ENCODE results near the gene NCDN. TPM values are rescaled to one million over a fixed set of nuclear protein-coding genes. Genes with fewer than 3 reads are reported as not detected.

Gene NCDN
- total and polyA plus RNA-seq, 2 of the 8 experiments (the other 6 are each of a cell fraction or from before 2014, with no cell fraction given), result 26.2 to 35.4 TPM

DNA sequence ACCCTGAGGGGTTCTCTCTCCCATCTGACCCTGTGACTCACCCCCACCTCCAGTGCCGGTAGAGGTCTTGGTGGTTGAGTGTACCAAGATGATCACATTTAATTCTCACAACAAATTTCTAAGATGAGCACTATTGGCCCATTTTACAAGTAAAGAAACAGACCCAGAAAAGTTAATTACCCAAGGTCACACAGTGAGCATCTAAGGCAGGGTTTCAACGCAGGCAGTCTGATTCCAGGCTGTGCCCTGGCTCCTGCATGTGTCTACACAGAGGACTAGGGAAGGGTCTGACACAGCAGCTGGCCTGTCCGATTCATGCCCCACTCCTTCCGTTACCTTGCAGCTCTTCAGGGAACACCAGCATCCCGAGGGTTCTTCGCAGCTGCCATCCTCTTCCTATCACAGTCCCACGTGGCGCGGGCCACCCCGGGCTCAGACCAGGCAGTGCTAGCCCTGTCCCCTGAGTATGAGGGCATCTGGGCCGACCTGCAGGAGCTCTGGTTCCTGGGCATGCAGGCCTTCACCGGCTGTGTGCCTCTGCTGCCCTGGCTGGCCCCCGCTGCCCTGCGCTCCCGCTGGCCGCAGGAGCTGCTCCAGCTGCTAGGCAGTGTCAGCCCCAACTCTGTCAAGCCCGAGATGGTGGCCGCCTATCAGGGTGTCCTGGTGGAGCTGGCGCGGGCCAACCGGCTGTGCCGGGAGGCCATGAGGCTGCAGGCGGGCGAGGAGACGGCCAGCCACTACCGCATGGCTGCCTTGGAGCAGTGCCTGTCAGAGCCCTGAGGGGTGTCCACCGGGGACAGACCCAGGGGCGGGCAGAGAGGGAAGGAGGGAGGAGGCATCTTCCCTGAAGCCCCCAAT lies 7.5 kb downstream of the NCDN start:
- H3K23me2 ChIP-seq (ENCODE audit: low read depth, low read length), result peaks cover 2% of the 10 kb centered on the region; the same call in 1 of the 2 replicates
- no peaks in the 10 kb centered on the region for H3K9me3 ChIP-seq (ENCODE audit: insufficient read depth in 2 of 2, low read depth in 1 of 2, low read length in 1 of 2)
- no peak overlapping the region for H3K4me2 ChIP-seq (ENCODE audit: insufficient read depth in 1 of 2, low read depth in 2 of 2, low read length in 2 of 2)
- no peak overlapping the region for H3K27ac ChIP-seq (ENCODE audit: low read depth, low read length)
- no peak overlapping the region for H2AFZ ChIP-seq (ENCODE audit: low read length)
- H3K4me3 ChIP-seq (ENCODE audit: extremely low read depth in 1 of 4, insufficient read depth in 2 of 4, low read depth in 3 of 4, low read length in 4 of 4), result no peak overlapping the region
- no peak overlapping the region for H3K18ac ChIP-seq (ENCODE audit: extremely low read depth, low read length)
- no peaks in the 10 kb centered on the region for H3K79me2 ChIP-seq (ENCODE audit: control insufficient read depth in 1 of 2, insufficient read depth in 2 of 2, low read length in 2 of 2)
- no peak overlapping the region for H3K14ac ChIP-seq (ENCODE audit: insufficient read length)
- no peak overlapping the region for H3K9ac ChIP-seq (replicated peaks in 1 of 4; ENCODE audit: extremely low read depth in 1 of 4, low read depth in 3 of 4, low read length in 3 of 4)
- H3K36me3 ChIP-seq (ENCODE audit: control insufficient read depth in 2 of 4, insufficient read depth in 4 of 4, low read length in 3 of 4), result peaks cover 14 to 23% (median 18%) of the 10 kb centered on the region in 4 experiments; a peak in 6 of 8 replicates
- H2AK5ac ChIP-seq (ENCODE audit: low read depth, low read length), result no peak overlapping the region
- H2BK120ac ChIP-seq (replicated peaks; ENCODE audit: low read depth, low read length), result no peak overlapping the region
- CTCF ChIA-PET (ENCODE audit: partially characterized antibody), result interaction anchor here (0.5 to 5.8 kb wide), 49 partner anchors 8 to 605 kb away, joined by 3 to 81 read pairs (median 4); partner anchors contain the start of genes C1orf216, CLSPN and TFAP2E
- 0 out of 2 replicates have a peak overlapping the region, but pooled peaks have one; percentile 55 for H2BK12ac ChIP-seq (ENCODE audit: low read depth, low read length)
- no peak overlapping the region for H2BK20ac ChIP-seq (ENCODE audit: low read length)
- peaks cover 0 to 9% (median 2%) of the 10 kb centered on the region in 4 experiments; a peak in 4 of 7 replicates for H3K27me3 ChIP-seq (replicated peaks in 1 of 4; ENCODE audit: control insufficient read depth in 3 of 4, extremely low read depth in 1 of 4, insufficient read depth in 3 of 4, low read length in 3 of 4)
- no peak overlapping the region for H2BK15ac ChIP-seq (ENCODE audit: low read length)
- no peak overlapping the region for H4K5ac ChIP-seq (ENCODE audit: insufficient read length, low read depth, low read length)
- no peak overlapping the region for H2BK5ac ChIP-seq (ENCODE audit: low read depth, low read length)
- 96% methylated on average over 26 of the region's 28 CpGs; no CpG with 5 or more reads in 1 of the 2 experiments for WGBS, 2 experiments (ENCODE audit: extremely low coverage in 1 of 2, insufficient coverage in 1 of 2, insufficient read length in 1 of 2, insufficient replicate concordance in 2 of 2, low coverage in 1 of 2, low lambda C conversion rate in 2 of 2, missing lambda C conversion rate in 1 of 2)
- H4K20me1 ChIP-seq (replicated peaks in 1 of 2; ENCODE audit: control insufficient read depth in 1 of 2, insufficient read depth in 2 of 2, low read length in 2 of 2), result peaks cover 2 to 24% of the 10 kb centered on the region in 2 experiments
- POLR2A ChIA-PET (ENCODE audit: partially characterized antibody), result interaction anchor here (0.7 to 2.1 kb wide), 8 partner anchors 9 to 204 kb away, joined by 3 to 8 read pairs (median 4); partner anchors contain the start of genes CLSPN, KIAA0319L, NCDN and TFAP2E
- no peak overlapping the region for H4K91ac ChIP-seq (replicated peaks; ENCODE audit: insufficient read length, low read length)
- H3K4me1 ChIP-seq (replicated peaks in 1 of 4; ENCODE audit: control insufficient read depth in 3 of 4, insufficient read depth in 4 of 4, low read length in 3 of 4), result 0 out of 7 replicates have a peak, but pooled peaks cover 0 to 2% (median 0%) of the 10 kb centered on the region in 4 experiments
- H3K79me1 ChIP-seq (ENCODE audit: low read depth, low read length), result peaks cover 3% of the 10 kb centered on the region
- no peak overlapping the region for H3K4ac ChIP-seq (replicated peaks; ENCODE audit: insufficient read length, low read depth, low read length)
- H3K23ac ChIP-seq (ENCODE audit: insufficient read length), result no peak overlapping the region
- H3K56ac ChIP-seq (replicated peaks; ENCODE audit: insufficient read length, low read depth, low read length), result no peak overlapping the region
- FAIRE-seq, result no peak
- no peak overlapping the region for H4K8ac ChIP-seq (ENCODE audit: extremely low read depth, insufficient read depth, low read length)
- no peak for DNase-seq (ENCODE audit: low read depth in 1 of 2, low spot score in 2 of 2)
- no peak for TF ChIP-seq ASH2L (IDR thresholded peaks at IDR 0.05; ENCODE audit: low read length)
- TF ChIP-seq, protein P1, sequence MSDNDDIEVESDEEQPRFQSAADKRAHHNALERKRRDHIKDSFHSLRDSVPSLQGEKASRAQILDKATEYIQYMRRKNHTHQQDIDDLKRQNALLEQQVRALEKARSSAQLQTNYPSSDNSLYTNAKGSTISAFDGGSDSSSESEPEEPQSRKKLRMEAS (IDR thresholded peaks at IDR 0.05), result no peak
- TF ChIP-seq RXRA (IDR thresholded peaks at IDR 0.05; ENCODE audit: insufficient read depth, low read depth, low read length), result no peak
- TF ChIP-seq CHD2 (IDR thresholded peaks at IDR 0.05; ENCODE audit: low read length), result no peak

All from H1 (cell line).